Upper lobe of right lung (tissue), 1 donor: ENCODE measurements around the gene PLEKHA7. TPM values are rescaled to one million over a fixed set of nuclear protein-coding genes. Genes with fewer than 3 reads are reported as not detected.
A peak's percentile ranks its signal among the peaks of the same experiment; 100 is the strongest.

Source experiments
- ATAC-seq: fragments of 200-7000 bp; cut with Tn5 transposase; one replicate; pipeline ENCODE4 v1.9.1; 2020; ENCODE audit warnings: mild to moderate bottlenecking, moderate library complexity
- DNase-seq: peaks from one replicate; pipeline ENCODE4 v3.0.0-alpha.2; 2020
- H3K27ac ChIP-seq: fragments of 200-600 bp; one replicate; pipeline ENCODE4 v1.8.0; 2022
- H3K27me3 ChIP-seq: fragments of 200-600 bp; one replicate; pipeline ENCODE4 v1.8.0; 2022; ENCODE audit warnings: mild to moderate bottlenecking
- H3K36me3 ChIP-seq: fragments of 200-600 bp; one replicate; pipeline ENCODE4 v1.8.0; 2022
- H3K4me1 ChIP-seq: fragments of 200-600 bp; one replicate; pipeline ENCODE4 v1.8.0; 2022
- H3K4me3 ChIP-seq: fragments of 200-600 bp; one replicate; pipeline ENCODE4 v1.8.0; 2022; ENCODE audit warnings: mild to moderate bottlenecking
- H3K9me3 ChIP-seq: fragments of 200-600 bp; one replicate; pipeline ENCODE4 v1.8.0; 2022
- CTCF ChIP-seq: fragments of 200-600 bp; IDR thresholded peaks from one replicate; pipeline ENCODE4 v1.8.0; 2022; ENCODE audit warnings: antibody characterized with exemption
- intact Hi-C: fragments of 100-400 bp; cut with DNase I; formaldehyde crosslinking; loops from one replicate; pipeline ENCODE4 v1.11.0; 2022
- total RNA-seq: library from RNA; stranded (reverse); fragmentation: NEBNext Ultra II Directional; extraction: Animal tissue kit (Norgen Biotek cat#: 25700); gene quantifications from one replicate; pipeline ENCODE4 v1.2.1, GENCODE V29; 2021
- donor health status: DM: no; HTN: yes; CAD: no; lungs with severe emphysema.

The PLEKHA7 gene
- total RNA-seq, 1 donor from 2014 or later, result 43.6 TPM

GRCh38 chr11:17010851-17011420 lies 3.3 kb downstream of the PLEKHA7 start:
- no peaks in the 10 kb centered on the region for H3K9me3 ChIP-seq
- DNase-seq, result no peak
- no peaks in the 10 kb centered on the region for H3K4me1 ChIP-seq
- no peak for ATAC-seq
- H3K4me3 ChIP-seq, result no peak overlapping the region
- peaks cover 12% of the 10 kb centered on the region for H3K27me3 ChIP-seq
- intact Hi-C loops, result no loop called here
- no peaks in the 10 kb centered on the region for H3K36me3 ChIP-seq
- H3K27ac ChIP-seq, result no peak overlapping the region
- TF ChIP-seq CTCF, result no peak

GRCh38 chr11:17008099-17008498 lies 6.1 kb downstream of the PLEKHA7 start:
- no peak for DNase-seq
- peak; percentile 63 for ATAC-seq
- no peak overlapping the region for H3K4me3 ChIP-seq
- H3K9me3 ChIP-seq, result no peaks in the 10 kb centered on the region
- H3K27me3 ChIP-seq, result peaks cover 5% of the 10 kb centered on the region
- no peak for TF ChIP-seq CTCF
- H3K36me3 ChIP-seq, result no peaks in the 10 kb centered on the region
- intact Hi-C loops, result no loop called here
- no peaks in the 10 kb centered on the region for H3K4me1 ChIP-seq
- H3K27ac ChIP-seq, result no peak overlapping the region

DNA sequence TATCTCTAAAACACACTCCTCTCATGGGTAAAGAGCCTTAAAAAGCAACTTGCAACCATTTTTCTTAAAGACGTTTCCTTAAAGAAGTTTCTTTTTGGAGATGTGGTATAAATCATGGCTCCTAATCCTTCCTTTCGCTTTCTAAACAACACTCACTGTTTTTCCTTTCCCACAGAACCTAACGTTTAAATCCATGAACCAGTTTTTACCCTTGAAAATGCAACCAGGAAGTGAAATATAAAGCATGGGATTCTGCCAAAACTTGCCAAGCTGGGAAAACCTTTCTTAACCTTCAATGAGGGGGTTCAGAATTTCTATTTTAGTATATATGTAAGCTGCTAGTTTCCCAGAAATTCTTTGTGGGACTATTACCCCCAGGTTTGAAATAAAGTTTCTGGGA lies 8.6 kb downstream of the PLEKHA7 start:
- H3K4me3 ChIP-seq, result no peak overlapping the region
- H3K36me3 ChIP-seq, result no peaks in the 10 kb centered on the region
- ATAC-seq (no peak), DNase-seq (no peak)
- no peaks in the 10 kb centered on the region for H3K4me1 ChIP-seq
- H3K9me3 ChIP-seq, result no peaks in the 10 kb centered on the region
- no peaks in the 10 kb centered on the region for H3K27me3 ChIP-seq
- no peak for TF ChIP-seq CTCF
- H3K27ac ChIP-seq, result no peak overlapping the region
- intact Hi-C loops, result no loop called here

GRCh38 chr11:17004486-17005148 lies 9.6 kb downstream of the PLEKHA7 start:
- no peaks in the 10 kb centered on the region for H3K4me1 ChIP-seq
- no peak overlapping the region for H3K27ac ChIP-seq
- DNase-seq (no peak), ATAC-seq (no peak)
- intact Hi-C loops, result no loop called here
- no peaks in the 10 kb centered on the region for H3K36me3 ChIP-seq
- TF ChIP-seq CTCF, result no peak
- H3K27me3 ChIP-seq, result no peaks in the 10 kb centered on the region
- no peak overlapping the region for H3K4me3 ChIP-seq
- H3K9me3 ChIP-seq, result no peaks in the 10 kb centered on the region

DNA sequence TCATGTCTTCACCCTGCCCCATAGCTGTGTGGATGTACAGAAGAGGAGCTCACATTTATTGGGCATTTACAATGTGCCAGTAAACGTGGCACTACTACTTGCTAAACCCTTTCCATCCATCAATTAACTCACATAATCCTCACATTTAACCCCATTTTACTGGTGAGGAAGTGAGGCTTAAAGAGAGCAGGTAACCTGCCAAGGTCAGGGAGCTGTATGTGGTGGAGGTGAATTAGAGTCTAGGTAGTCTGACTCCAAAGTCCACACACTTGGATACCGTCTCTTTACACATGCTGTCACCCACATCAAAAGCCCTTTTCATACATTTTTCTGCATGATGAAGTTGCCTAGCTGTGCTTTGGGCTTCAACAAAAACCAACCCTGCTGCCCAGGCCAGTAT lies 10.8 kb downstream of the PLEKHA7 start:
- Histone ChIP-seq H3K36me3 (no peaks in the 10 kb centered on the region), H3K27me3 (no peaks in the 10 kb centered on the region), H3K27ac (no peak overlapping the region), H3K4me1 (no peaks in the 10 kb centered on the region), H3K4me3 (no peak overlapping the region), H3K9me3 (no peaks in the 10 kb centered on the region)
- TF ChIP-seq CTCF, result no peak
- DNase-seq (no peak), ATAC-seq (no peak)
- intact Hi-C loops, result no loop called here
